DND-41 (cell line): Measurements from ENCODE around the gene ENTPD3.

Source experiments
- ATAC-seq: fragments of 200-7000 bp; cut with Tn5 transposase; 3 replicates; pipeline ENCODE4 v1.9.1; 2021; ENCODE audit warnings: low read depth; ENCODE audit not compliant: insufficient read depth
- DNase-seq: peaks from one replicate; pipeline ENCODE4 v3.0.0-alpha.2; 2020
- H2AFZ ChIP-seq: 2 replicates; pipeline ENCODE4 v1.6.0; 2012; ENCODE audit warnings: low read depth, low read length
- H3K27ac ChIP-seq: 2 replicates; pipeline ENCODE4 v1.5.1; 2012; ENCODE audit warnings: low read length, inconsistent platforms
- H3K27me3 ChIP-seq: fragments of 200-600 bp; sonication (generic); 2 replicates; pipeline ENCODE4 v1.6.0; 2012; ENCODE audit warnings: low read length, mild to moderate bottlenecking, inconsistent platforms; ENCODE audit not compliant: insufficient read depth, poor library complexity
- H3K36me3 ChIP-seq: 2 replicates; pipeline ENCODE4 v1.5.1; 2012; ENCODE audit warnings: low read length, inconsistent platforms; ENCODE audit not compliant: insufficient read depth
- H3K4me1 ChIP-seq: 2 replicates; pipeline ENCODE4 v1.5.1; 2012; ENCODE audit warnings: mild to moderate bottlenecking, low read length; ENCODE audit not compliant: insufficient read depth
- H3K4me2 ChIP-seq: 2 replicates; pipeline ENCODE4 v1.6.0; 2012; ENCODE audit warnings: mild to moderate bottlenecking, moderate library complexity, low read length, inconsistent platforms; ENCODE audit not compliant: insufficient read depth
- H3K4me3 ChIP-seq, 2 experiments: fragments of 200-600 bp in 1 of 2; shearing (Covaris generic) in 1 of 2; 2 replicates each; pipeline ENCODE4 v1.5.1; 2012 to 2016; ENCODE audit warnings: inconsistent platforms in 2 of 2, low read length in 2 of 2, mild to moderate bottlenecking in 2 of 2, low read depth in 1 of 2, moderate library complexity in 1 of 2
- H3K79me2 ChIP-seq: 2 replicates; pipeline ENCODE4 v1.6.0; 2012; ENCODE audit warnings: low read length, inconsistent platforms; ENCODE audit not compliant: insufficient read depth
- H3K9ac ChIP-seq: 2 replicates; pipeline ENCODE4 v1.6.0; 2012; ENCODE audit warnings: low read depth, mild to moderate bottlenecking, inconsistent platforms, low read length, moderate library complexity
- H3K9me3 ChIP-seq: 2 replicates; pipeline ENCODE4 v1.5.1; 2012; ENCODE audit warnings: low read length, moderate library complexity, mild to moderate bottlenecking, inconsistent platforms; ENCODE audit not compliant: insufficient read depth, severe bottlenecking
- H4K20me1 ChIP-seq: 2 replicates; pipeline ENCODE4 v1.6.0; 2012; ENCODE audit warnings: low read length; ENCODE audit not compliant: insufficient read depth
- EZH2 ChIP-seq: IDR thresholded peaks from 3 replicates; pipeline ENCODE4 v1.6.1; 2012; ENCODE audit warnings: borderline replicate concordance, low read depth, mild to moderate bottlenecking, moderate library complexity, low read length, inconsistent platforms; ENCODE audit not compliant: severe bottlenecking
- TF ChIP-seq, protein P1 (sequence below): IDR thresholded peaks from 2 replicates; pipeline ENCODE4 v1.5.1; 2012; ENCODE audit warnings: borderline replicate concordance, low read length, moderate library complexity, mild to moderate bottlenecking; ENCODE audit not compliant: poor library complexity, severe bottlenecking; ENCODE audit errors: extremely low read depth

The ENTPD3 gene

DNA sequence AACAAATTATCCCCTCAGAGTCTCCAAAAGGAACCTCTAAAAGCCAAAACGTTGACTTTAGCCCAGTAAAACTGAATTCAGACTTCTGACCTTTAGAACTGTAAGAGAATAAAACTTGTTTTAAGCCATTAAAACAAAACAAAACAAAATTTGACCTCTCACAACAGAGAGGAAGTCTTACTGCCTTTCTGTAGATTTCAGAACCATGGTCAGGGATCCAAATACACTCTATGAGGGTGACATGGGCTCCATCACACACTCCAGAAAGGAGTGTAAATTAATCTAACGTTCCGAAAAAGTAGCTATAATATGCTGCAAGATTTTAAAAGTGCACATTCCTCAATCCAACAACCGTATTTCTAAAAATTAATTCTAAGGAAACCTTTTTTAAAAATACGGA lies 50.9 kb downstream of the ENTPD3 start:
- TF ChIP-seq, protein P1, sequence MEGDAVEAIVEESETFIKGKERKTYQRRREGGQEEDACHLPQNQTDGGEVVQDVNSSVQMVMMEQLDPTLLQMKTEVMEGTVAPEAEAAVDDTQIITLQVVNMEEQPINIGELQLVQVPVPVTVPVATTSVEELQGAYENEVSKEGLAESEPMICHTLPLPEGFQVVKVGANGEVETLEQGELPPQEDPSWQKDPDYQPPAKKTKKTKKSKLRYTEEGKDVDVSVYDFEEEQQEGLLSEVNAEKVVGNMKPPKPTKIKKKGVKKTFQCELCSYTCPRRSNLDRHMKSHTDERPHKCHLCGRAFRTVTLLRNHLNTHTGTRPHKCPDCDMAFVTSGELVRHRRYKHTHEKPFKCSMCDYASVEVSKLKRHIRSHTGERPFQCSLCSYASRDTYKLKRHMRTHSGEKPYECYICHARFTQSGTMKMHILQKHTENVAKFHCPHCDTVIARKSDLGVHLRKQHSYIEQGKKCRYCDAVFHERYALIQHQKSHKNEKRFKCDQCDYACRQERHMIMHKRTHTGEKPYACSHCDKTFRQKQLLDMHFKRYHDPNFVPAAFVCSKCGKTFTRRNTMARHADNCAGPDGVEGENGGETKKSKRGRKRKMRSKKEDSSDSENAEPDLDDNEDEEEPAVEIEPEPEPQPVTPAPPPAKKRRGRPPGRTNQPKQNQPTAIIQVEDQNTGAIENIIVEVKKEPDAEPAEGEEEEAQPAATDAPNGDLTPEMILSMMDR, result no peak
- no peak for TF ChIP-seq EZH2
- Histone ChIP-seq H4K20me1 (no peaks in the 10 kb centered on the region), H3K9ac (no peak overlapping the region), H3K4me1 (no peaks in the 10 kb centered on the region), H3K4me3 (no peak overlapping the region), H3K79me2 (no peaks in the 10 kb centered on the region), H3K36me3 (no peaks in the 10 kb centered on the region), H3K27me3 (no peaks in the 10 kb centered on the region), H3K9me3 (no peaks in the 10 kb centered on the region), H2AFZ (no peak overlapping the region), H3K27ac (no peak overlapping the region), H3K4me2 (no peak overlapping the region)
- DNase-seq, result no peak
- ATAC-seq, result no peak

DNA sequence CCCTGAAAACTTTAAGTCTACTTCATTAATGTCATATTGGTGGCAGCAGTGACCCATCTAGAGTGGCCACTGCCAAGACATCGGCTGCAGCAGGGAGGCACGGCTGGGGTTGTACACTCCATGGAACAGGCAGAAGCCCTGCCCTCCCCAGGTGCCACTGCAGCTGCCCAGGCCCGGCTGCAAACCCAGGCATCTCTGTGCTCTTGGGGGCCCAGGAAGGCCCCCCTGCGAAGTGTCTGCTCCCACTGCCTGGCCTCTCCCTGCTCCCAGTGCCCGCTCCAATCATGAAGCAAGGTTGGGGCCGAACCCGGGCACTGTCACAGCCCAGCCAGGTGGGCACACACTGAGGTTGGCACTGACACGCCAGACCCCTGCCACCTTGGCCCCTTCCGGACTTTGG lies 58.1 kb downstream of the ENTPD3 start:
- Histone ChIP-seq H3K9me3 (no peaks in the 10 kb centered on the region), H3K27me3 (no peaks in the 10 kb centered on the region), H2AFZ (no peak overlapping the region), H3K36me3 (no peaks in the 10 kb centered on the region), H4K20me1 (no peaks in the 10 kb centered on the region), H3K79me2 (no peaks in the 10 kb centered on the region), H3K9ac (no peak overlapping the region), H3K4me1 (no peaks in the 10 kb centered on the region), H3K4me2 (no peak overlapping the region), H3K4me3 (no peak overlapping the region), H3K27ac (no peak overlapping the region)
- no peak for ATAC-seq
- TF ChIP-seq, protein P1, result no peak
- TF ChIP-seq EZH2, result no peak
- DNase-seq, result no peak

DNA sequence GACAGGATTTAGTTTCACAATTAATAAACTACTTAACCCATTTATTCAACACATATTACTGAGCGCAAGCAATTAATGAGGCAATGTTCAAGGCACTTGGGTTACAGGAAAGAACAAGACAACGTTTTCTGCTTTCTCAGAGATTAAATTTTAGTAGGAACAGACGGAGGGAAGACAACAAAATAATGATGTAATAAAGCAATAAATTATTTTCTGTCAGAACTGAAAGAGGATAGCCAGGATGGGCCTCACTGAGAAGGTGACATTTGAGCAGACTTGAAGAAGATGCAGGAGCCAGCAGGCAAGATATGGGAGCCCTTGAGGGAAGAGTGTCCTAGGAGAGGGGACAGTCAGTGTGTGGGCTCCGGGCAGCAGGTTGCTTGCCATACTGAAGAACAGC lies 58.9 kb downstream of the ENTPD3 start:
- Histone ChIP-seq H3K9me3 (no peaks in the 10 kb centered on the region), H3K4me2 (no peak overlapping the region), H4K20me1 (no peaks in the 10 kb centered on the region), H3K36me3 (no peaks in the 10 kb centered on the region), H3K4me1 (no peaks in the 10 kb centered on the region), H3K79me2 (no peaks in the 10 kb centered on the region), H3K9ac (no peak overlapping the region), H3K27me3 (no peaks in the 10 kb centered on the region), H3K27ac (no peak overlapping the region), H2AFZ (no peak overlapping the region), H3K4me3 (no peak overlapping the region)
- no peak for TF ChIP-seq EZH2
- TF ChIP-seq, protein P1, result no peak
- no peak for DNase-seq
- ATAC-seq, result no peak

GRCh38 chr3:40450438-40450837 lies 63.5 kb downstream of the ENTPD3 start:
- TF ChIP-seq, protein P1, result no peak
- no peak for TF ChIP-seq EZH2
- Histone ChIP-seq H3K4me2 (no peak overlapping the region), H3K4me1 (peaks cover 29% of the 10 kb centered on the region), H3K9me3 (no peaks in the 10 kb centered on the region), H3K79me2 (peaks cover 11% of the 10 kb centered on the region; the same call in 1 of the 2 replicates), H3K27ac (no peak overlapping the region), H3K27me3 (no peaks in the 10 kb centered on the region), H3K9ac (no peak overlapping the region), H3K36me3 (no peaks in the 10 kb centered on the region), H4K20me1 (no peaks in the 10 kb centered on the region), H2AFZ (no peak overlapping the region), H3K4me3 (no peak overlapping the region)
- DNase-seq, result no peak
- no peak for ATAC-seq
